HCT116 (cell line): ENCODE results near the gene EPS8L2. TPM values are rescaled to one million over a fixed set of nuclear protein-coding genes. Genes with fewer than 3 reads are reported as not detected.

Experiments used
- ATAC-seq: fragments of 200-7000 bp; cut with Tn5 transposase; 2 replicates; pipeline ENCODE4 v1.9.1; 2020; ENCODE audit warnings: mild to moderate bottlenecking, moderate library complexity
- BruUV-seq: library from RNA; stranded (reverse); fragments of 400-500 nt; replicated peaks from 2 replicates; lab custom pipeline; 2021; lab: Mats Ljungman, UMichigan
- CTCF ChIA-PET: fragments of 300-600 bp; sonication (Branson Sonifier 250); formaldehyde crosslinking; loops from one replicate; lab custom pipeline; 2021; ENCODE audit warnings: antibody characterized with exemption; lab: Charles Lee
- POLR2A ChIA-PET: fragments of 300-600, 350-600 bp; sonication (Branson Sonifier 250); formaldehyde crosslinking; loops from one replicate; lab custom pipeline; 2021; ENCODE audit warnings: antibody characterized with exemption; lab: Charles Lee
- RAD21 ChIA-PET, 2 experiments: fragments of 300-600 bp; sonication (Branson Sonifier 250); formaldehyde crosslinking; loops; one replicate each; lab custom pipeline; 2023; ENCODE audit warnings: low total read pairs in 2 of 2; ENCODE audit not compliant: uncharacterized antibody in 2 of 2, unreplicated experiment in 2 of 2, low non-redundant PET in 1 of 2; lab: Charles Lee
- DNase-seq: peaks from one replicate; pipeline ENCODE4 v3.0.0-alpha.2; 2010; ENCODE audit warnings: low read depth, low spot score
- H2AFZ ChIP-seq: fragments of 200-600 bp; shearing (Covaris generic), sonication (generic); 2 replicates; pipeline ENCODE4 v1.6.1; 2017; ENCODE audit warnings: low read depth, mixed run types, mixed read lengths, antibody characterized with exemption, low read length; ENCODE audit not compliant: poor library complexity, severe bottlenecking
- H3K27ac ChIP-seq: 2 replicates; pipeline ENCODE4 v1.5.1; 2012; ENCODE audit warnings: low read depth, low read length
- H3K27me3 ChIP-seq: fragments of 200-600 bp; sonication (generic); 2 replicates; pipeline ENCODE4 v1.6.1; 2016; ENCODE audit warnings: mixed run types, low read length, mixed read lengths; ENCODE audit not compliant: insufficient read depth
- H3K36me3 ChIP-seq, 2 experiments: fragments of 200-500 bp in 1 of 2; fragments of 200-600 bp in 1 of 2; sonication (Bioruptor generic) in 1 of 2; sonication (generic) in 1 of 2; 2 replicates each; pipeline versions ENCODE4 v1.5.1 to v1.6.1; 2014 to 2016; ENCODE audit warnings: low read length in 2 of 2, inconsistent platforms in 1 of 2, mixed read lengths in 1 of 2, mixed run types in 1 of 2; ENCODE audit not compliant: insufficient read depth in 2 of 2, control insufficient read depth in 1 of 2
- H3K4me1 ChIP-seq, 2 experiments: fragments of 200-600 bp in 1 of 2; sonication (generic) in 1 of 2; 2 replicates each; pipeline versions ENCODE4 v1.5.1 to v1.6.1; 2012 to 2017; ENCODE audit warnings: low read length in 2 of 2, inconsistent platforms in 1 of 2, mild to moderate bottlenecking in 1 of 2, mixed read lengths in 1 of 2, mixed run types in 1 of 2, moderate library complexity in 1 of 2; ENCODE audit not compliant: insufficient read depth in 2 of 2, control insufficient read depth in 1 of 2
- H3K4me2 ChIP-seq: fragments of 200-600 bp; sonication (generic); 2 replicates; pipeline ENCODE4 v1.6.1; 2017; ENCODE audit warnings: mixed run types, low read length, mixed read lengths
- H3K4me3 ChIP-seq, 2 experiments: fragments of 200-600 bp in 1 of 2; sonication (generic) in 1 of 2; replicated peaks in 1 of 2; 2 replicates each; pipeline ENCODE4 v1.5.1; 2011 to 2016; ENCODE audit warnings: low read length in 2 of 2, control low read depth in 1 of 2, low read depth in 1 of 2, mild to moderate bottlenecking in 1 of 2, mixed read lengths in 1 of 2, mixed run types in 1 of 2
- H3K79me2 ChIP-seq: fragments of 200-600 bp; sonication (generic); 2 replicates; pipeline ENCODE4 v1.6.1; 2017; ENCODE audit warnings: mild to moderate bottlenecking, mixed run types, low read length, moderate library complexity, mixed read lengths; ENCODE audit not compliant: insufficient read depth
- H3K9ac ChIP-seq: fragments of 200-600 bp; sonication (generic); 2 replicates; pipeline ENCODE4 v1.6.1; 2016; ENCODE audit warnings: low read length, mixed read lengths
- H3K9me2 ChIP-seq: fragments of 200-600 bp; sonication (generic), shearing (Covaris generic); 2 replicates; pipeline ENCODE4 v1.6.1; 2017; ENCODE audit warnings: mixed run types, mild to moderate bottlenecking, moderate library complexity; ENCODE audit not compliant: insufficient read depth
- H3K9me3 ChIP-seq, 2 experiments: fragments of 200-500 bp in 1 of 2; fragments of 200-600 bp in 1 of 2; sonication (Bioruptor generic) in 1 of 2; sonication (generic) in 1 of 2; 2 replicates each; pipeline ENCODE4 v1.6.1; 2014 to 2017; ENCODE audit warnings: low read length in 2 of 2, mixed read lengths in 2 of 2, inconsistent platforms in 1 of 2, low read depth in 1 of 2, mild to moderate bottlenecking in 1 of 2, mixed run types in 1 of 2, moderate library complexity in 1 of 2; ENCODE audit not compliant: control insufficient read depth in 1 of 2, insufficient read depth in 1 of 2
- H4K20me1 ChIP-seq: fragments of 200-600 bp; sonication (generic), shearing (Covaris generic); 2 replicates; pipeline ENCODE4 v1.6.1; 2017; ENCODE audit warnings: mixed run types, mild to moderate bottlenecking, moderate library complexity; ENCODE audit not compliant: insufficient read depth
- CBX3 ChIP-seq: IDR thresholded peaks from 2 replicates; pipeline ENCODE4 v1.6.1; 2012; ENCODE audit warnings: low read depth
- CEBPB ChIP-seq: IDR thresholded peaks from 2 replicates; pipeline ENCODE4 v1.6.1; 2012; ENCODE audit warnings: low read depth
- EGR1 ChIP-seq: IDR thresholded peaks from 2 replicates; pipeline ENCODE4 v1.6.1; 2012; ENCODE audit warnings: low read depth
- ELF1 ChIP-seq: IDR thresholded peaks from 2 replicates; pipeline ENCODE4 v1.6.1; 2012; ENCODE audit warnings: low read depth, borderline replicate concordance
- EZH2phosphoT487 ChIP-seq: fragments of 200-600 bp; IDR thresholded peaks from 2 replicates; pipeline ENCODE4 v1.6.1; 2018; ENCODE audit warnings: antibody characterized with exemption, borderline replicate concordance
- FOSL1 ChIP-seq: IDR thresholded peaks from 2 replicates; pipeline ENCODE4 v1.6.1; 2012; ENCODE audit warnings: low read depth
- JUND ChIP-seq: IDR thresholded peaks from 2 replicates; pipeline ENCODE4 v1.6.1; 2012
- POLR2A ChIP-seq: IDR thresholded peaks from 2 replicates; pipeline ENCODE4 v1.7.0; 2011; ENCODE audit warnings: borderline replicate concordance; ENCODE audit not compliant: insufficient read depth, insufficient read length; ENCODE audit errors: extremely low read depth
- POLR2AphosphoS5 ChIP-seq: IDR thresholded peaks from 2 replicates; pipeline ENCODE4 v1.6.1; 2011; ENCODE audit warnings: mild to moderate bottlenecking, low read depth, low read length, moderate library complexity
- RAD21 ChIP-seq: IDR thresholded peaks from 2 replicates; pipeline ENCODE4 v1.6.1; 2012; ENCODE audit warnings: low read depth, mild to moderate bottlenecking
- SP1 ChIP-seq: IDR thresholded peaks from 2 replicates; pipeline ENCODE4 v1.6.1; 2012; ENCODE audit warnings: low read depth
- TCF7L2 ChIP-seq: IDR thresholded peaks from 2 replicates; pipeline ENCODE4 v1.7.0; 2011; ENCODE audit warnings: borderline replicate concordance, inconsistent platforms; ENCODE audit not compliant: insufficient read depth, insufficient read length; ENCODE audit errors: extremely low read depth
- YY1 ChIP-seq: IDR thresholded peaks from 2 replicates; pipeline ENCODE4 v1.6.1; 2011; ENCODE audit warnings: low read length, low read depth, moderate library complexity, mild to moderate bottlenecking; ENCODE audit not compliant: insufficient replicate concordance; ENCODE audit errors: extremely low read depth
- ZFX ChIP-seq: fragments of 450-650 bp; IDR thresholded peaks from 2 replicates; pipeline ENCODE4 v1.6.1; 2017
- ZNF274 ChIP-seq: fragments of 200-500 bp; sonication (Bioruptor generic); IDR thresholded peaks from 2 replicates; pipeline ENCODE4 v1.6.1; 2014; ENCODE audit warnings: mild to moderate bottlenecking, low read depth, low read length, inconsistent platforms
- intact Hi-C: fragments of 100-400 bp; cut with micrococcal nuclease; formaldehyde crosslinking; loops from 2 replicates; pipeline ENCODE4 v1.10.0; 2022
- total RNA-seq: library from RNA; stranded (reverse); gene quantifications from one replicate; pipeline ENCODE4 v1.2.1, GENCODE V29; 2021; ENCODE audit not compliant: unreplicated experiment
- TF ChIP-seq, protein P1 (sequence below): IDR thresholded peaks from 2 replicates; pipeline ENCODE4 v1.6.1; 2012
- TF ChIP-seq, protein P2 (sequence below): IDR thresholded peaks from 2 replicates; pipeline ENCODE4 v1.6.1; 2012; ENCODE audit warnings: low read depth
- TF ChIP-seq, protein P3 (sequence below), 3 experiments: fragments of 200-600 bp in 1 of 3; sonication (generic) in 1 of 3; IDR thresholded peaks in 2 of 3; conservative IDR thresholded peaks in 1 of 3; 2 replicates each; pipeline ENCODE4 v1.5.1; 2012 to 2017; ENCODE audit warnings: low read depth in 2 of 3, low read length in 2 of 3, antibody characterized with exemption in 1 of 3, borderline replicate concordance in 1 of 3, control low read depth in 1 of 3, mild to moderate bottlenecking in 1 of 3, mixed read lengths in 1 of 3, mixed run types in 1 of 3, moderate library complexity in 1 of 3; ENCODE audit not compliant: insufficient read depth in 1 of 3
- TF ChIP-seq, protein P4 (sequence below): IDR thresholded peaks from 2 replicates; pipeline ENCODE4 v1.6.1; 2012
- TF ChIP-seq, protein P5 (sequence below): IDR thresholded peaks from 2 replicates; pipeline ENCODE4 v1.6.1; 2011; ENCODE audit warnings: mild to moderate bottlenecking, low read length, moderate library complexity; ENCODE audit not compliant: insufficient replicate concordance; ENCODE audit errors: extremely low read depth

The EPS8L2 gene
- total RNA-seq, 1 experiment from 2014 or later, result 157 TPM

DNA sequence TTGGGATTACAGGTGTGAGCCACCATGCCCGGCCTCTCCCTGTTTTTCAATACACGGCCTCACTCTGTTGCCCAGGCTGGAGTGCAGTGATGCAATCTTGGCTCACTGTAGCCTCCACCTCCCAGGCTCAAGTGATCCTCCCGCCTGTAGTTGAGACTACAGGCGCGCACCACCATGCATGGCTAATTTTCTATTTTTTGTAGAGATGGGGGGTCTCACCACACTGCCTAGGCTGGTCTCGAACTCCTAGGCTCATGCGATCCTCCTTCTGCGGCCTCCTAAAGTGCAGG lies 59.7 kb downstream of the EPS8L2 start:
- DNase-seq (no peak), ATAC-seq (no peak)
- ChIA-PET RAD21 (no interaction called here), POLR2A (no interaction called here), CTCF (no interaction called here)
- intact Hi-C loops, result loop anchor here (1.0 to 2.0 kb wide), 3 partner anchors 37 to 102 kb away; no protein-coding TSS in a partner anchor
- H3K9ac ChIP-seq, result no peak overlapping the region
- H3K4me3 ChIP-seq, result no peak overlapping the region
- H3K4me2 ChIP-seq, result no peak overlapping the region
- H3K4me1 ChIP-seq, result peaks cover 20 to 48% of the 10 kb centered on the region in 2 experiments
- BruUV-seq, result no TSS peak
- H3K27ac ChIP-seq, result peak overlapping the region; percentile 45
- H4K20me1 ChIP-seq, result peaks cover 5% of the 10 kb centered on the region; the same call in 1 of the 2 replicates
- TF ChIP-seq, protein P1, sequence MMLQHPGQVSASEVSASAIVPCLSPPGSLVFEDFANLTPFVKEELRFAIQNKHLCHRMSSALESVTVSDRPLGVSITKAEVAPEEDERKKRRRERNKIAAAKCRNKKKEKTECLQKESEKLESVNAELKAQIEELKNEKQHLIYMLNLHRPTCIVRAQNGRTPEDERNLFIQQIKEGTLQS, result no peak
- TF ChIP-seq TCF7L2 (no peak), JUND (no peak), EZH2phosphoT487 (no peak), POLR2AphosphoS5 (no peak), ZFX (no peak; the same call in 1 of the 2 replicates), SP1 (no peak), ZNF274 (no peak), RAD21 (no peak), CEBPB (no peak), YY1 (no peak), EGR1 (no peak), ELF1 (no peak), CBX3 (no peak), FOSL1 (no peak), POLR2A (no peak)
- TF ChIP-seq, protein P2, sequence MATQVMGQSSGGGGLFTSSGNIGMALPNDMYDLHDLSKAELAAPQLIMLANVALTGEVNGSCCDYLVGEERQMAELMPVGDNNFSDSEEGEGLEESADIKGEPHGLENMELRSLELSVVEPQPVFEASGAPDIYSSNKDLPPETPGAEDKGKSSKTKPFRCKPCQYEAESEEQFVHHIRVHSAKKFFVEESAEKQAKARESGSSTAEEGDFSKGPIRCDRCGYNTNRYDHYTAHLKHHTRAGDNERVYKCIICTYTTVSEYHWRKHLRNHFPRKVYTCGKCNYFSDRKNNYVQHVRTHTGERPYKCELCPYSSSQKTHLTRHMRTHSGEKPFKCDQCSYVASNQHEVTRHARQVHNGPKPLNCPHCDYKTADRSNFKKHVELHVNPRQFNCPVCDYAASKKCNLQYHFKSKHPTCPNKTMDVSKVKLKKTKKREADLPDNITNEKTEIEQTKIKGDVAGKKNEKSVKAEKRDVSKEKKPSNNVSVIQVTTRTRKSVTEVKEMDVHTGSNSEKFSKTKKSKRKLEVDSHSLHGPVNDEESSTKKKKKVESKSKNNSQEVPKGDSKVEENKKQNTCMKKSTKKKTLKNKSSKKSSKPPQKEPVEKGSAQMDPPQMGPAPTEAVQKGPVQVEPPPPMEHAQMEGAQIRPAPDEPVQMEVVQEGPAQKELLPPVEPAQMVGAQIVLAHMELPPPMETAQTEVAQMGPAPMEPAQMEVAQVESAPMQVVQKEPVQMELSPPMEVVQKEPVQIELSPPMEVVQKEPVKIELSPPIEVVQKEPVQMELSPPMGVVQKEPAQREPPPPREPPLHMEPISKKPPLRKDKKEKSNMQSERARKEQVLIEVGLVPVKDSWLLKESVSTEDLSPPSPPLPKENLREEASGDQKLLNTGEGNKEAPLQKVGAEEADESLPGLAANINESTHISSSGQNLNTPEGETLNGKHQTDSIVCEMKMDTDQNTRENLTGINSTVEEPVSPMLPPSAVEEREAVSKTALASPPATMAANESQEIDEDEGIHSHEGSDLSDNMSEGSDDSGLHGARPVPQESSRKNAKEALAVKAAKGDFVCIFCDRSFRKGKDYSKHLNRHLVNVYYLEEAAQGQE, result no peak
- TF ChIP-seq, protein P3, sequence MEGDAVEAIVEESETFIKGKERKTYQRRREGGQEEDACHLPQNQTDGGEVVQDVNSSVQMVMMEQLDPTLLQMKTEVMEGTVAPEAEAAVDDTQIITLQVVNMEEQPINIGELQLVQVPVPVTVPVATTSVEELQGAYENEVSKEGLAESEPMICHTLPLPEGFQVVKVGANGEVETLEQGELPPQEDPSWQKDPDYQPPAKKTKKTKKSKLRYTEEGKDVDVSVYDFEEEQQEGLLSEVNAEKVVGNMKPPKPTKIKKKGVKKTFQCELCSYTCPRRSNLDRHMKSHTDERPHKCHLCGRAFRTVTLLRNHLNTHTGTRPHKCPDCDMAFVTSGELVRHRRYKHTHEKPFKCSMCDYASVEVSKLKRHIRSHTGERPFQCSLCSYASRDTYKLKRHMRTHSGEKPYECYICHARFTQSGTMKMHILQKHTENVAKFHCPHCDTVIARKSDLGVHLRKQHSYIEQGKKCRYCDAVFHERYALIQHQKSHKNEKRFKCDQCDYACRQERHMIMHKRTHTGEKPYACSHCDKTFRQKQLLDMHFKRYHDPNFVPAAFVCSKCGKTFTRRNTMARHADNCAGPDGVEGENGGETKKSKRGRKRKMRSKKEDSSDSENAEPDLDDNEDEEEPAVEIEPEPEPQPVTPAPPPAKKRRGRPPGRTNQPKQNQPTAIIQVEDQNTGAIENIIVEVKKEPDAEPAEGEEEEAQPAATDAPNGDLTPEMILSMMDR (IDR thresholded peaks at IDR 0.05 in 2 of 3, conservative IDR thresholded peaks at IDR 0.05 in 1 of 3; ENCODE audit: borderline replicate concordance in 1 of 3, insufficient read depth in 1 of 3, low read depth in 2 of 3, low read length in 2 of 3), result no peak
- TF ChIP-seq, protein P4, sequence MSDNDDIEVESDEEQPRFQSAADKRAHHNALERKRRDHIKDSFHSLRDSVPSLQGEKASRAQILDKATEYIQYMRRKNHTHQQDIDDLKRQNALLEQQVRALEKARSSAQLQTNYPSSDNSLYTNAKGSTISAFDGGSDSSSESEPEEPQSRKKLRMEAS, result no peak
- TF ChIP-seq, protein P5, sequence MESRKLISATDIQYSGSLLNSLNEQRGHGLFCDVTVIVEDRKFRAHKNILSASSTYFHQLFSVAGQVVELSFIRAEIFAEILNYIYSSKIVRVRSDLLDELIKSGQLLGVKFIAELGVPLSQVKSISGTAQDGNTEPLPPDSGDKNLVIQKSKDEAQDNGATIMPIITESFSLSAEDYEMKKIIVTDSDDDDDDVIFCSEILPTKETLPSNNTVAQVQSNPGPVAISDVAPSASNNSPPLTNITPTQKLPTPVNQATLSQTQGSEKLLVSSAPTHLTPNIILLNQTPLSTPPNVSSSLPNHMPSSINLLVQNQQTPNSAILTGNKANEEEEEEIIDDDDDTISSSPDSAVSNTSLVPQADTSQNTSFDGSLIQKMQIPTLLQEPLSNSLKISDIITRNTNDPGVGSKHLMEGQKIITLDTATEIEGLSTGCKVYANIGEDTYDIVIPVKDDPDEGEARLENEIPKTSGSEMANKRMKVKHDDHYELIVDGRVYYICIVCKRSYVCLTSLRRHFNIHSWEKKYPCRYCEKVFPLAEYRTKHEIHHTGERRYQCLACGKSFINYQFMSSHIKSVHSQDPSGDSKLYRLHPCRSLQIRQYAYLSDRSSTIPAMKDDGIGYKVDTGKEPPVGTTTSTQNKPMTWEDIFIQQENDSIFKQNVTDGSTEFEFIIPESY, result no peak
- peaks cover 10% of the 10 kb centered on the region; the same call in 1 of the 2 replicates for H3K79me2 ChIP-seq
- peaks cover 22 to 57% of the 10 kb centered on the region in 2 experiments for H3K36me3 ChIP-seq
- H3K9me2 ChIP-seq, result no peaks in the 10 kb centered on the region
- H3K9me3 ChIP-seq, result no peaks in the 10 kb centered on the region
- H3K27me3 ChIP-seq, result no peaks in the 10 kb centered on the region
- no peak overlapping the region for H2AFZ ChIP-seq
